Stomach smooth muscle (tissue), 2 donors: ENCODE results near the gene LDLRAD3.

Source experiments
- H3K27ac ChIP-seq: one replicate; pipeline ENCODE4 v1.7.0; 2013; ENCODE audit warnings: mild to moderate bottlenecking, low read length, inconsistent platforms
- H3K27me3 ChIP-seq, 2 donors: one replicate each; pipeline ENCODE4 v1.7.0; 2013; ENCODE audit warnings: low read length in 2 of 2; ENCODE audit not compliant: insufficient read depth in 2 of 2, control insufficient read depth in 1 of 2
- H3K36me3 ChIP-seq, 2 donors: one replicate each; pipeline ENCODE4 v1.7.0; 2013; ENCODE audit warnings: low read length in 2 of 2; ENCODE audit not compliant: control insufficient read depth in 2 of 2, insufficient read depth in 2 of 2
- H3K4me1 ChIP-seq: one replicate; pipeline ENCODE4 v1.7.0; 2013; ENCODE audit warnings: low read length; ENCODE audit not compliant: control insufficient read depth, insufficient read depth
- H3K4me3 ChIP-seq, 2 donors: one replicate each; pipeline ENCODE4 v1.7.0; 2013; ENCODE audit warnings: low read length in 2 of 2
- H3K9ac ChIP-seq, 2 donors: one replicate each; pipeline ENCODE4 v1.7.0; 2013; ENCODE audit warnings: low read length in 2 of 2, mild to moderate bottlenecking in 1 of 2
- H3K9me3 ChIP-seq, 2 donors: one replicate each; pipeline ENCODE4 v1.7.0; 2013; ENCODE audit warnings: low read length in 2 of 2; ENCODE audit not compliant: control insufficient read depth in 2 of 2
- donor health status: healthy.
- donor health status: Pancreatic carcinoma.

Gene LDLRAD3

GRCh38 chr11:36048496-36049247 is 104.8 kb downstream of the LDLRAD3 start:
- no peaks in the 10 kb centered on the region for H3K27me3 ChIP-seq
- no peaks in the 10 kb centered on the region for H3K36me3 ChIP-seq
- no peak overlapping the region for H3K9ac ChIP-seq
- no peak overlapping the region for H3K27ac ChIP-seq
- H3K4me1 ChIP-seq = peaks cover 8% of the 10 kb centered on the region
- H3K4me3 ChIP-seq = no peak overlapping the region
- no peaks in the 10 kb centered on the region for H3K9me3 ChIP-seq

DNA sequence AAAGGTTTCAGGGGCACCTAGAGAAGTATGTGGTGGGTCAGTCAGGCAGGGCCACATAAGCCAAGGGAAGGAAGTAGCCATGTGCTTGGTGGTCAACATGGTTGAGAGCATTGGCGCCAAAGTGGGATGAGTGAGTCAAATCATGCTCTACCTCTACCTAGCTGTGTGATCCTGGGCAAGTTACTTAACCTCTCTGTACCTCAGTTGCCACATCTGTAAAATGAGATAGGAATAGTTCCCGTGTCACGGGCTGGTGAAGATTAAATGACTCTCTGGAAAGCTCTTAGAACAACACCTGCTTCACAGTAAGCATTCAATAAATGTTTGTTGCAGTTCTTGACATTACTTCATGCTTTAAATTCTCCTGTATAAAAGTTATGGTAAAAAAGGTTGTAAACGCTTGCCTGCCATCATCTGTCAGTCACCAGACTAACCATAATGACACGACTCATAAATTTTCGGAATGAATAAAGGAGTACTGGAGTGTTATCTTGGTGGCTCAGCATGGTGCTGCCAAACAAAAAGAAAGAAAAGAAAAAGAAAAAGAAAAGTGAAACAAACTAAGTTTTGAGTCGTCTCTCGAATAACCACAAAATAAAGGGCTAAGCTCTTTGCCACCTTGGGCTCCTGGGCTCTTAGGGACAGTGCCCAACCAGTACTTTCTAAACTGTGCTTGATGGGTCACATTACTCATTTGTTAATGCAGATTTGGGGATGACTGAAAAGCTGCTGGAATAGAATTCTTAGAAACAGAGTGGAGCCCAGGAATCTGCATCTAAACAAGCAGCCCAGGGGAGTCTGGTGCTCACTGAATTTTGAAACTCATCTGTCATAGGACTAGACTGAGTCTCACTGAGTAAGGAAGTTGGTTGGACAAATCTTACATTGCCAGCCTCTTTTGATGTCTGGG is 107.6 kb downstream of the LDLRAD3 start:
- no peaks in the 10 kb centered on the region for H3K27me3 ChIP-seq
- no peaks in the 10 kb centered on the region for H3K36me3 ChIP-seq
- peaks cover 12% of the 10 kb centered on the region for H3K4me1 ChIP-seq
- no peak overlapping the region for H3K9ac ChIP-seq
- no peaks in the 10 kb centered on the region for H3K9me3 ChIP-seq
- H3K4me3 ChIP-seq = no peak overlapping the region
- no peak overlapping the region for H3K27ac ChIP-seq

DNA sequence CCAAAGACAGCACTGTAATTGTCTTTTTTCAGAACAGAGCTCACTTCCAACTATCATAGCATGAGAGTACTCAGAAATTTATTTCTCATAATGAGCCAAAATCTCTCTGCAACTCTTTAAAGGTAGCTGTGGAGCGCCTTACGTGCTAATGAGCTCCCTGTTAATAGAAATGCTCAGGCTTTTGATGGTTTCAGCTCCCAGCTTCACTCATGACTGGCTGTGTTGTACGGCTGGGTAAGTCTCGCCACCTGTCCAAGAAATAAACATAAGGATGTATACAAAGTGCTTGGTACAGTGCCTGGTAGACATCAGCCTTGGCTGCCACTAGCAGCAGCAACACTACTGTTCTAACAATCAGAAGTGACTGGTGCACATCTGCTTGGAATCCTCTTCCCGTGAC is 109.4 kb downstream of the LDLRAD3 start:
- Histone ChIP-seq H3K4me1 (peaks cover 14% of the 10 kb centered on the region), H3K36me3 (no peaks in the 10 kb centered on the region), H3K9me3 (no peaks in the 10 kb centered on the region), H3K4me3 (no peak overlapping the region), H3K27me3 (no peaks in the 10 kb centered on the region), H3K27ac (no peak overlapping the region), H3K9ac (no peak overlapping the region)

- Histone ChIP-seq H3K4me3 (no peak overlapping the region), H3K9ac (no peak overlapping the region), H3K27ac (no peak overlapping the region), H3K4me1 (peaks cover 11% of the 10 kb centered on the region), H3K9me3 (peaks cover 0 to under 1% of the 10 kb centered on the region in 2 donors), H3K27me3 (no peaks in the 10 kb centered on the region), H3K36me3 (no peaks in the 10 kb centered on the region)
Observed at GRCh38 chr11:36053862-36054261, 110.0 kb downstream of the LDLRAD3 start.

GRCh38 chr11:36054628-36055027 is 110.8 kb downstream of the LDLRAD3 start:
- H3K27me3 ChIP-seq = no peaks in the 10 kb centered on the region
- H3K4me1 ChIP-seq = peaks cover 11% of the 10 kb centered on the region

DNA sequence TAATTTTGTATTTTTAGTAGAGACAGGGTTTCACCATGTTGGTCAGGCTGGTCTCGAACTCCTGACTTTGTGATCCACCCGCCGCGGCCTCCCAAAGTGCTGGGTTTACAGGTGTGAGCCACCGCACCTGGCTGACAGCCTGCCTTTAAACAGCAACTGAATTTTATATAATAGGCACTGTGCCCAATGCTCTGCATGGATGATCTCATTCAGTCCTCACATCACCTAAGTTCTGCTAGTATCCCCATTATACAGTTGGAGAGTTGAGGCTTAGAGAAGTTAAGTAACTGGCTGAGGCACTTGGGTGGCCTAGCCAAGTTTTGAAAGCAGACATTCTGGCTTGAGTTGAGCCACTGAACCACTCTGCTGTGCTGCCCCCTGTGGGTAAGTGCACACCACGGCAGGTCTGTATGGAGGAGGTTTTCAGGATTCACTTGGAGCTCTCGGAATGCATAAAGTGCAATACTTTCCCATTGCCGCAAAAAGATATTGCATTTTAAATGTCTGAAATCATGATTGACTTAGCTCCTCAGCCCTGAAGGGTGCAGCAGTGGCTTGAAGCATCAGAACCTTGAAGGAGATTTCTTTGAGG is 112.4 kb downstream of the LDLRAD3 start:
- Histone ChIP-seq H3K9ac (no peak overlapping the region), H3K4me1 (peaks cover 8% of the 10 kb centered on the region), H3K36me3 (no peaks in the 10 kb centered on the region), H3K4me3 (no peak overlapping the region), H3K27me3 (no peaks in the 10 kb centered on the region), H3K9me3 (peaks cover 0 to 2% of the 10 kb centered on the region in 2 donors), H3K27ac (no peak overlapping the region)

More at GRCh38 chr11:36054628-36055027, 110.8 kb downstream of the LDLRAD3 start:
- H3K9ac ChIP-seq = no peak overlapping the region
- H3K36me3 ChIP-seq = no peaks in the 10 kb centered on the region
- H3K9me3 ChIP-seq = peaks cover 0 to 2% of the 10 kb centered on the region in 2 donors
- H3K4me3 ChIP-seq = no peak overlapping the region
- H3K27ac ChIP-seq = no peak overlapping the region

- H3K27me3 ChIP-seq = no peaks in the 10 kb centered on the region
- H3K4me3 ChIP-seq = no peak overlapping the region
- peaks cover 8% of the 10 kb centered on the region for H3K4me1 ChIP-seq
- peaks cover 0 to 2% of the 10 kb centered on the region in 2 donors for H3K9me3 ChIP-seq
- no peaks in the 10 kb centered on the region for H3K36me3 ChIP-seq
- H3K27ac ChIP-seq = no peak overlapping the region
- no peak overlapping the region for H3K9ac ChIP-seq
Observed at GRCh38 chr11:36057379-36058042, 113.6 kb downstream of the LDLRAD3 start.

- peaks cover 0 to 2% of the 10 kb centered on the region in 2 donors for H3K9me3 ChIP-seq
- H3K27ac ChIP-seq = no peak overlapping the region
- H3K9ac ChIP-seq = no peak overlapping the region
- no peaks in the 10 kb centered on the region for H3K36me3 ChIP-seq
- no peaks in the 10 kb centered on the region for H3K27me3 ChIP-seq
- peaks cover 2% of the 10 kb centered on the region for H3K4me1 ChIP-seq
- H3K4me3 ChIP-seq = no peak overlapping the region
Observed at GRCh38 chr11:36059660-36060059, 115.8 kb downstream of the LDLRAD3 start.

DNA sequence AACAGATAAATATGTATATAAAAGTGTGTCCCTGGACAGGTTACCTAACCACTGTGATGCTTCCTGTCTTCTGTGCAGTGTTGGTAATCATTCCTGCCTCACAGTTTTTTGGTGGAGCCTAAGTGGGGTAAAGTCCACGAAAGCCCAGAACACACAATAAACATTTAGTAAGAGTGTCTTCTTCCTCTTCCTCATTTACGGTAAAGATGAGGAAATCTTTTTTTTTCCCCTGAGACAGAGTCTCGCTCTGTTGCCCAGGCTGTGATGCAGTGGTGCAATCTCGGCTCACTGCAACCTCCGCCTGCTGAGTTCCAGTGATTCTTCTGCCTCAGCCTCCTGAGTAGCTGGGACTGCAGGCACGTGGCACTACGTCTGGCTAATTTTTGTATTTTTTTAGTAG is 117.1 kb downstream of the LDLRAD3 start:
- Histone ChIP-seq H3K36me3 (no peaks in the 10 kb centered on the region), H3K4me1 (peaks cover 2% of the 10 kb centered on the region), H3K9me3 (peaks cover 0 to 2% of the 10 kb centered on the region in 2 donors), H3K27ac (no peak overlapping the region), H3K9ac (no peak overlapping the region), H3K4me3 (no peak overlapping the region), H3K27me3 (no peaks in the 10 kb centered on the region)

GRCh38 chr11:36061471-36061870 is 117.6 kb downstream of the LDLRAD3 start:
- no peak overlapping the region for H3K27ac ChIP-seq
- H3K36me3 ChIP-seq = no peaks in the 10 kb centered on the region
- peaks cover 2% of the 10 kb centered on the region for H3K4me1 ChIP-seq
- peaks cover 0 to 2% of the 10 kb centered on the region in 2 donors for H3K9me3 ChIP-seq
- H3K9ac ChIP-seq = no peak overlapping the region
- H3K4me3 ChIP-seq = no peak overlapping the region
- no peaks in the 10 kb centered on the region for H3K27me3 ChIP-seq
